Activated naive CD4-positive, alpha-beta T cell treated with anti-CD3 and anti-CD28 coated beads, Interleukin-2, amount 50 U/mL, for 16 hours (primary cell): ENCODE results near the gene IER3.
"Not testable (repeated sequence)": the region's sequence is repeated elsewhere in the genome, so short reads cannot be mapped to it uniquely, and the experiment has no call there.

Source experiments
- DNase-seq: peaks from one replicate; pipeline ENCODE4 v3.0.0-alpha.2; 2020

IER3 gene

DNA sequence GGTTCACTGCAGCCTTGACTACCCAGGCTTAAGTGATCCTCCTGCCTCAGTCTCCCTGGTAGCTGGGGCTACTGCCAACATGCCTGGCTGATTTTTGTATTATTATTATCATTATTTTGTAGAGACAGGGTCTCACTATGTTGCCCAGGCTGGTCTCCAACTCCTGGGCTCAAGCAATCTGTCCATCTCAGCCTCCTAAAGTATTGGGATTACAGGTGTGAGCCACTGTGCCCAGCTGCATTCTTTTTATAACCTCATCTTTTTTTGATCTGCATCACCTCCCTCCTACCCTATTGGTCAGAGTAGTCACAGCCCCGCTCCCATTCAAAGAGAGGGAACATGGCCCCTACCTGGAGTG lies 23.6 kb upstream of the IER3 start:
- DNase-seq = no peak

DNA sequence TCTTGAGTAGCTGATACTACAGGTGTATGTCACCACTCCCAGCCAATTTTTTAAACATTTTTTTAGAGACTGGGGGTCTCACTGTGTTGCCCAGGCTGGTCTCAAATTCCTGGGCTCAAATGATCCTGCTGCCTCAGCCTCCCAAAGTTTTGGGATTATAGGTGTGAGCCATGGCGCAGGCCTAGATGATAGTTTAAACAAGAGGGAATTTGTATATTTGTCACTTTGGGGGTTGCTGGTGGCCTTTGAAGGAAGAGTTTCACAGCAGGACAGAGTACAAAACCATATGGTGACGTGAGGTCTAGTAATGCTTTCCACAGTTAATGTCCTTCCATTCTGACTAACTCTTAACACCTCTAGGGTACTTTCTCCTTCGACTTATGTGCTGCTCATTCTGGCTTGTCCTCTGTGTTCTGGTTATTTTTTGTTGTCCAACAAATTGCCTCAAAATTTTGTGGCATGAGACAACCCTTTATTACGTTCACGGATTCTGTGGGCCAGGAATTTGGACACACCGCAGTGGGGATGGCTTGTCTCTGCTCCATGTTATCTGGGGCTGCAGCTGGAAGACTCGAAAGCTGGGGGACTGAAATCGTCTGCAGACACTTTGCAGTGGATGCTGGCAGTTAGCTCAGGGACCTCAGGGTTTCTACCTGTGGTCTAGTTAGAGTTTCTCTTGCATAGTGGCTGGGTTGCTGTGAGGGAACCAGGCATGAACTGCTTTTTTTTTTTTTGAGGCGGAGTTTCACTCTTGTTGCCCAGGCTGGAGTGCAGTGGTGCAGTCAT lies 23.0 kb upstream of the IER3 start:
- no peak for DNase-seq

DNA sequence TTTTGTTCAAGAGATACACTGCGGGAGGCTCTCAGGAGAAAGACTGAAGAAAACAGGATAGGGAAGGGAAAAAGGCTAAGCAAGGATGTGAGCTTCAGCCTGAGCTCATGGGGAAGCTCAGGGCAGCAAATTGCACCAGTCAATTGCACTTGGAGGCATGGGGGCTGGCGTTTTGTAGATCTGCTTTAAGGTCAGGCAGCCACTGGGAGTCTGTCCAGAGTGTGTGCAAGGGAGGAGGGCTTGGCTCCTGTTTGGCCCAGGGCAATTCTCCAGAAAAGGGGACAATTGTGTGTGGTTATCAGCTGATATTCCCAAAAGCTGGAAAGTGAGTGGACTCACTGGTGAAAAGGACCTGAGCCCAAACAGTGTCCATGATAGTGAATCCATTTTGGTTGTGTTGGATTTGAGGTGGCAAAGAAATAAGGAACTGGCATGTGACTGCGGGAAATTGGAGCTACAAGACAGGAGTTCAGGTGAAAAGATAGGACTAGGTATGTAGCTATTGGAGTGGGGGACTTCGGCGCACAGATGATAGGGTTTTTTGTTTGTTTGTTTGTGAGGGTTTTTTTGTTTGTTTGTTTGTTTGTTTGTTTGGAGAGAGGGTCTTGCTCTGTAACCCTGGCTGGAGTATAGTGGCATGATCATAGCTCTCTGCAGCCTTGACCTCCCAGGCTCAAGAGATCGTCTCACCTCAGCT lies 22.3 kb upstream of the IER3 start:
- no peak for DNase-seq

DNA sequence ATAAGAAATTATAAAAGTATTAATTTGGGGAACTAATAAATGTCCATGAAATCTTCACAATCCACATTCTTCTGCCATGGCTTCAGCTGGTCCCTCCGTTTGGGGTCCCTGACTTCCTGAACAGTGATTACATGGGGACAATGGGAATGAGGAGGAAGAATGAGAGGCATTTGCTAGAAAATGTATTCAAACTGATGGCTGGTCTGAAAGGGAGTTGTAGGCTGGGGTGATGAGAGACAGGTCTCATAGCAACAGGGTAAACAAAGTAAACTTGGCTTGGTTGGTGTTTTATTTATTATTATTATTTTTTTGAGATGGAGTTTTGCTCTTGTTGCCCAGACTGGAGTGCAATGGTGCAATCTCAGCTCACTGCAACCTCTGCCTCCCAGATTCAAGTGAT lies 21.1 kb upstream of the IER3 start:
- DNase-seq = not testable (repeated sequence)

DNA sequence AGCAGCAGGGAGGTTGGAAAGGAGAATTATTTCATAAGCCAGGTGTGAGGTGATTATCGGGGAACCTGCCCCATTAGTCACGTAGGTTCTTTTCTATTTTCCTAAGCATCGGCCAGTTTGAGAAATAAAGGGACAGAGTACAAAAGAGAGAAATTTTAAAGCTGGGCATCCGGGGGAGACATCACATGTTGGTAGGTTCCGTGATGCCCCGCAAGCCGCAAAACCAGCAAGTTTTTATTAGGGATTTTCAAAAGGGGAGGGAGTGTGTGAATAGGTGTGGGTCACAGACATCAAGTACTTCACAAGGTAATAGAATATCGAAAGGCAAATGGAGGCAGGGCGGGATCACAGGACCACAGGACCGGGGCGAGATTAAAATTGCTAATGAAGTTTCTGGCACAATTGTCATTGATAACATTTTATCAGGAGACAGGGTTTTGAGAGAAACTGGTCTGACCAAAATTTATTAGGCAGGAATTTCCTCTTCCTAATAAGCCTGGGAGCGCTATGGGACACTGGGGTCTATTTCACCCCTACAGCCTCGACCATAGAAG lies 20.2 kb upstream of the IER3 start:
- DNase-seq = not testable (repeated sequence)

DNA sequence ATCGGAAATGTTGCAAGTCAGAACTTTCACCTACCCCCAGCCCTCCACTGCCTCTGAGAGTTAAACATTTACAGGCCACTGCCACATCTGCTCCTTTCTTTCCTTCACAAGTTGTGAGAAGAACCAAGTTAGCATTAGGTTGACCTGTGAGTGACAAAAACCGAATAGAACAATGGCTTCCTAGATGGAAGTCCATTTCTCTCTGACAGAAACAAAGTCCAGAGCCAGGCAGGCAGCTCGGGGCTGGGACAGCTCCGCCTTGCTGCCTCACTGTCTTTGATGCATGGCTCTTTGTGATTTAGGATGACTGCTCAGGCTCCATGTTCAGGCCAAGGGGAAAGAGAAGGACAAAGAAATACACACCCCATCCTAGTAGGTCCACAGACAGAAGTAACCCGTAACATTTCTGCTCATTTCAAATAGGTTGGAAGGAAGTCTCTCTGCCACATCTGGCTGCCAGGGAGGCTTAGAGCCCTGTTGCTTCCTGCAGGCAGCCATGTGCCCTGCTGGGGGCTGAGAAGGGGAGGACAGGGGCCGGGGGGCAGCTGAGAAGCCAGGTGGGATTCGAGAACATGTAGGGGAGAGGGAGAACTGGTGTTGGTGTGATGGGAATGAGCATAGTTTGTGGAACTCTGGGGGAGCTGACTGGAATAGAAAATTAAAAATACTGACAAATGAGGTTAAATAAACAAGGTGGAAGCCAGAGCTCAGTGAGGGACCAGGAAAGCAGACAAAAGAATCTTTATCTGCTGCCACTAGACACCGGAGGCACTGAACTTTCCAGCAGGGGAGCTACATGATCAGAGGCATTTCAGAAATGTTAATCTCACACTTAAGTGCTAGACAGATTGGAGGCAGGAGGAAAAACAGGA lies 19.5 kb upstream of the IER3 start:
- DNase-seq = no peak

DNA sequence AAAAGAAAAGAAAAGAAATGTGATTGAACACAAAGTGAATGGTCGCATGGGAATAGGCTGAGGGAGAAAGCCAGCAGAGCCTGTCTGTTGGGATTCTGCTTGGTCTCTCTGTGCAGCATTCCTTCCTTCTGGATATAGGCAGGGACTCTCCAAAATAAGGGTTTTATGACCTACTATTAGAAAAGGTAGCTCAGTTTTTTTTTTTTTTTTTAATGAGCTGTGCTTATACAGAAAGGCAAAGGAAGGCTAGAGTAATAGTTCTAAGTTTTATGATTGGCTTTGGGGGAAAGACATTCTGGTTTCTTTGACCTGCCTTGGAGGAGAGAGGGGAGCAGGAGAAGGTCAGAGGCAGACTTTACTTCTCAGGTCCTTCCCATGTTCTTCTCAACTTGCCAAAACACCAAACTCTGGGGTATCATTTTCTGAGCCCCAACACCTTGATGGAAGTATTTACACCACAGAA lies 18.8 kb upstream of the IER3 start:
- DNase-seq = no peak

DNA sequence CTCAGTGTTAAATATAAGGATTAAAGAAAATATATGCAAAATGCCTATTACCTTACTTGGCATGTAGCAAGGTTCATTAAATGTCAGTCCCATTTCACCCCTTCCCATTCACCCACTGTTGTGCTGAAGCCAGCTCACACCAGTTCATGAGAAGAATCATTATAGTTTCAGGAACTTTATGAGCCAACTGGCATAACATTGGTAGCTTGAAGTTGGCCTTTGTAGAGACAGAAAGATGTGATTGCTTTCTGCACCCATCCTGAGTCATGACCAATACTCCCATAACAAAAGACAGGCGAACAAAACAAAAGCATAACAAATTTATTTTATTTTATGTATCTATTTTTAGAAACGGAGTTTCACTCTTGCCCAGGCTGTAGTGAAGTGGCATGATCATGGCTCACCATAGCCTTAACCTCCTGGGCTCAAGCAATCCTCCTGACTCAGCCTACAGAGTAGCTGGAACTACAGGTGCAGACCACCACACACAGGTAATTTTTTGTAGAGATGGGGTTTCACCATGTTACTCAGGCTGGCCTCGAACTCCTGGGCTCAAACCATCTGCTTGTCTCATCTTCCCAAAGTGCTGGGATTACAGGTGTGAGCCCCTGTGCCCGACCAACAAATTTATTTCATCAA lies 17.6 kb upstream of the IER3 start:
- DNase-seq = no peak

GRCh38 chr6:30760549-30760948 lies 16.2 kb upstream of the IER3 start:
- DNase-seq = no peak

DNA sequence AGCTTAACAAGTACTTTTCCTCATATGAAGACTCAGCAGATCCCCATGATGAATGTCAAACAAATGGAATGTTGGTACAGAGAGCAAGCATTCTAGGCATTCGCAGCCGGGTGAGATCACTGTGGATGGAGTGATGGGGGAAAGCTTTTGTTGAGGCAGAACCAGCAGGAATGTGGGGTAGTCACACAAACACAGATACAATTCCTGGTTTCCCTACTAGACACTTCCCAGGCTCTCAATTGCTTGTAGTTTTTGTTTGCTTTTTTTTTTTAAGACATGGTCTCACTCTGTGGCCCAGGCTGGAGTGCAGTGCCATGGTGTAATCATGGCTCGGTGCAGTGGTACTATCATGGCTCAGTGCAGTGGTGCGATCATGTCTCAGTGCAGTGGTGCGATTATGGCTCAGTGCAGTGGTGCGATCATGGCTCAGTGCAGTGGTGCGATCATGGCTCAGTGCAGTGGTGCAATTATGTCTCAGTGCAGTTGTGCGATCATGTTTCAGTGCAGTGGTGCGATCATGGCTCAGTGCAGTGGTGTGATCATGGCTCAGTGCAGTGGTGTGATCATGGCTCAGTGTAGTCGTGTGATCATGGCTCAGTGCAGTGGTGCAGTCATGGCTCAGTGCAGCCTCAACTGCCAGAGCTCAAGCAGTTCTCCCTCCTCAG lies 15.4 kb upstream of the IER3 start:
- DNase-seq = no peak

DNA sequence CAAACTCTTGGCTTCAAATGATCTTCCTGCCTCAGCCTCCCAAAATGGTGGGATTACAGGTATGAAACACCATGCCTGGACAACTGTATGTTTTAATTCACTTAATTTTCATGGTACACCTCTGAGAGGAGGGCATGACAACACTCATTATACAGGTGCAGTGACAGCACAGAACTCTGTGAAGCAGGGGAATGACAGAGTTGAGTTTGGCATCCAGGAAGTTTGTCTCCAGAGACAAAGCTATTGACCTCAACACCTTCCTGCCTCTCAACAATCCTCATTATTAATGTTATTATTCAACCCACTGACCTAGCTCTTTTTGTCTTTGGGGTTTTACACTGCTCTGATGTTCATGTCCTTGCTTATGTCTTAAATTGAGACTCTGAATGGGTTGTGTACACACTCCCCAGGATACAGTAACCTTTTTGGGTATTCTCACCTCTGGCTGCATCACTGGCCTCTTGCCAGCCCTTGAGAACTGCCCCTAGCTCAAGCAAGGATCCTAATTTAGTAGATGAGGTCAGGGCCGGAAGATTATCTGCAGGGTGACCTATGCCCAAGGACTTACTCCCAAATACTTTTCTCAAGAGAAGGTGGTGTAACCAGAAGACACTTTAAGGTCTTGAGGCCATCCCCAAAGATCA lies 13.0 kb upstream of the IER3 start:
- DNase-seq = no peak

DNA sequence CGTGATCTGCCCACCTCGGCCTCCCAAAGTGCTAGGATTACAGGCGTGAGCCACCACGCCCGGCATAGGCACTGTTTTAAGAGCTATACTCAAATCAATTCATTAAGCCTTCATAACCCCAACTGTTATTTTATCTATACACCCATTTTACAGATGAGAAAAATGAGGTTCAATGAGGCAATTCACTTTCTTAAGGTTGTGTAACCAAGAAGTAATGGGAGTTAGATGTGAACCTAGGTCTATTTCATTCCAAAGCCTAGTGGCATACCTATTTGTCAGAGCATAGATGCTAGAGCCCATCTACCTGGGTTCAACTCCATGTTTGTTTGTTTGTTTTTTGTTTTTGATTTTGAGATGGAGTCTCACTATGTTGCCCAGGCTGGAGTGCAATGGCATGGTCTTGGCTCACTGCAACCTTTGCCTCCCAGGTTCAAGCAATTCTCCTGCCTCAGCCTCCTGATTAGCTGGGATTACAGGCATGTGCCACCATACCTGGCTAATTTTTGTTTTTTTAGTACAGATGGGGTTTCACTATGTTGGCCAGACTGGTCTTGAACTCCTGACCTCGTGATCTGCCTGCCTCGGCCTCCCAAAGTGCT lies 12.2 kb upstream of the IER3 start:
- DNase-seq = not testable (repeated sequence)

- DNase-seq = no peak
Observed at GRCh38 chr6:30754631-30755030, 10.3 kb upstream of the IER3 start.

- DNase-seq = no peak
Observed at GRCh38 chr6:30752157-30752927, 8.0 kb upstream of the IER3 start.

- no peak for DNase-seq
Observed at GRCh38 chr6:30750379-30750668, 6.0 kb upstream of the IER3 start.

DNA sequence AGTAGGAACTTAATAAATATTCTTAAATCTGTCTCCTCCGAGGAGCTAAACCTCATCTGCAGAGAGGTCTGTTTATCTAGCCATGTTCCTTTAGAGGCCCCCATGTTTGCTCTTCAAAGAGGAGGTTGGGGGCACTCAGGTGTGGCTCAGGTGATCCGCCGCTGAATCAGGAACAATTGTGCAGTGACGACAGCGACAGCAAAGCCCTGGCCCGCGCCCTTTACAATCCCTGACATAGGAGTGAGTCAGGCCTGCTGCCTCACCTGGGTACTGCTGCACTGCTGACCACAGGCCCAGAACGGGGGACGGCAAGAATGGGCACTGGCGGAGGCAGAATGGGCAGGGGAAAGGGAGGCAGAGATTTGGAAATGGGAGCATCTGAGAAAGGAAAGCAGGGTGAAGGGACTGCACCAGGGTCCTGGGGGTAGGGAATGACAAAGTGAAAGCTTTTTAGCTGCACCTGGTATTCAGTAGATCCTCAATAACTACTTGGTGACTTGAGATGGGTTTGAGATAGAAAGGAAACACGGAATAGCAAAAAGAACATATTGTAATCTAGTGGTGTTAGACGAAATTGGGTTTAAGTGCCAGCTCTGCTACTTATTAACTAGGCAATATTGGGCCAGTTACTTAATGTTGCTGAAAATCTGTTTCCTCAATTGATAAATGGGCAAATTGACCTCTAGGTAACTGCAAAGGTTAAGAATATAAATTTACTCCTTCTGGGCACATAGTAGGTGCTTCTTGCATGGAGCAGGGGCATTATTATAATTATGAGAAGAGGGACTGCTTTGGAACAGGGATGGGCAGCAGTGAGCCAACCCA lies 5.4 kb upstream of the IER3 start:
- DNase-seq = no peak

DNA sequence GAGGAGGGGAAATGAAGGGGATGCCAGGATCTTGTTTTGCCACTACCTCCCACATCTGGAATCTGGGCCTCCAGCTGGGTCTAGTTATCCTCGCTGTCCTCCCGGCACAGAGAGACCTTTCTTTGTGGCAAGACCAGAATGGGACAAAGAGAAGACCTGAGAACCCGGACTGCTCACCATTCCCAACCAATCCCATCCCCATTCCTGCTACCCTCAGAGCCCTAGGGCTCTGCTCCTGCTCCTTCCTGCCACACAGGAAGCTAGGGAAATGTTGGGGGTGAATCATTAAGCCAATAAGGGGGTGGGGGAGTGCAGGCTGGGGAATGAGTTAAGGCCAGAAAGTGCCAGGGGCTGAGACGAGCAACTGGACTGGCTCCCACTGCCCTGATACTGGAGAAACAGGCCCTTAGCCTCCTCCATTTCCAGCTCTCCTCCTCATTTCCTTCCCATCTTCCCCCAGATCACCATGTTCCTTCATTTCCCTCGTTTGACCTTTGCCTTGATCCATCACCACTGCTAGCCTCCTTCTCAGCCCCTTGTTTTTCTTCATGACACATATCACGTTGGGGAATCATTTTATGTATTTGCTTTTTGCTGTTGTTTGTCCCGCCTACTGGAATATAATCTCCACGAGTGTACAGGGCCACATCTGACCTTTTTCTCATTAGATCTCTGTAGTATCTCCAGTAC lies 4.6 kb upstream of the IER3 start:
- DNase-seq = no peak

DNA sequence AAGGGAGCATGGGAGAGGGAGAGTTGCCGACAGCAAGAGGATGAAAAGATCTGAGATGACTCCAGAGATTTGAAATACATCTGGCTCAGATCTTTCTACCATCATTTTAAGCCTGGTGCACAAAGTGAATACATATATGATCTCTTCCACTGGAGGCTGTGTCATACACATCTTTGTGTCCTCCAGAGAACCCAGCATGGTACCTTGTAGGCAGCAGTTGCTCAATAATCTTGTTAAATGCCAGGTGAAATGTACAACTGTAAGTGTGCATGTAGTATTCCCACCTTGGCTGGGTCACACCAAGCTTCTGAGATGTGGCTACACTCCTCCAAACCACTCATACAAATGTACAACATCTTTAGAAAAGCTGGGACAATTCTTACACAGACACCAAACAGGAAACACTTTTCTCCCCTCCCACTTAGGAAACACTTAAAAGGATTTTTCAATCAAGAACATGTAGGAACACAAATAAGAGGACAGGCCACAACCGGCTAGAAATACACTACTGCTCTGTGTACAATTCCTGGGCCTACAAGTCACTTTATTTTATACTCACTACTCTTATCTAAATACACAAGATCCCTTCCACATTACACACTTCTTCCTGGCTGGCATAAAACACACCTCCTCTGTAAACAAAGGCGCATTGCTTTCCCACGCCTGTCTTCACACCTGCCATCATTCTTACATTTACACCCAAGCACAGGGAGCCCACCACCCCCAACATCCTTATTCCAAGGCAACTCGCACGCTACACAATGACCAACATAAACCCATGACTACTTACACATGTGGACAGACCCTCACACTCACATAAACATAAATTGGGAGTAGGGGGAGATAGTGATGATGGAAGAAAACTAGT lies 3.8 kb upstream of the IER3 start:
- DNase-seq = no peak
